Measurements from ENCODE around the gene ALOX5. TPM values are rescaled to one million over a fixed set of nuclear protein-coding genes. Genes with fewer than 3 reads are reported as not detected.

Gene ALOX5
- not detected in 2 replicates for total RNA-seq

DNA sequence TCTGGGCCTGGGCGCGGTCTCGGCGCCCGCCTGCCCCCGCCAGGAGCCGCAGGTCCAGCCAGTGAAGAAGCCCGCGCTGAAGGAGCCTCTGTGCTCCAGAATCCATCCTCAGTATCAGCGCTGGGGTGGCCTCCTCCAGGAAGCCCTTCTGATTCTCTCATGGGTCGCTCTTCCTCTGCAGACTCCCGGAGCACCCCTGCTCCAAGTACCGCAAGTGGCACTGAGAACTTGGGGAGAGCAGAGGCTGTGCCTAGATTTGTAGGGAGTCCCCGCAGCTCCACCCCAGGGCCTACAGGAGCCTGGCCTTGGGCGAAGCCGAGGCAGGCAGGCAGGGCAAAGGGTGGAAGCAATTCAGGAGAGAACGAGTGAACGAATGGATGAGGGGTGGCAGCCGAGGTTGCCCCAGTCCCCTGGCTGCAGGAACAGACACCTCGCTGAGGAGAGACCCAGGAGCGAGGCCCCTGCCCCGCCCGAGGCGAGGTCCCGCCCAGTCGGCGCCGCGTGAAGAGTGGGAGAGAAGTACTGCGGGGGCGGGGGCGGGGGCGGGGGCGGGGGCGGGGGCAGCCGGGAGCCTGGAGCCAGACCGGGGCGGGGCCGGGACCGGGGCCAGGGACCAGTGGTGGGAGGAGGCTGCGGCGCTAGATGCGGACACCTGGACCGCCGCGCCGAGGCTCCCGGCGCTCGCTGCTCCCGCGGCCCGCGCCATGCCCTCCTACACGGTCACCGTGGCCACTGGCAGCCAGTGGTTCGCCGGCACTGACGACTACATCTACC lies at the start of gene ALOX5:
TSS of gene ALOX5 (plus strand) at position 641 of the 774 bp plus-strand sequence. CDS start at position 705, 64 bp downstream.

Other genes with a start within 250 kb of the ALOX5 start
- gene OR13A1, start 58.6 kb upstream of the ALOX5 start, total RNA-seq: not detected in 2 replicates

All from smooth muscle cell of trachea (primary cell).